Neuronal stem cell (in vitro differentiated cells): ENCODE results near the gene RPS19BP1.
A peak's percentile ranks its signal among the peaks of the same experiment; 100 is the strongest.

Experiments used
- DNase-seq: peaks from one replicate; pipeline ENCODE4 v3.0.0-alpha.2; 2013; ENCODE audit warnings: low spot score
- H2AFZ ChIP-seq: one replicate; pipeline ENCODE4 v1.6.1; 2013; ENCODE audit warnings: mild to moderate bottlenecking, low read length, inconsistent platforms
- H2AK5ac ChIP-seq: 2 replicates; pipeline ENCODE4 v1.6.1; 2013; ENCODE audit warnings: low read depth, mild to moderate bottlenecking, inconsistent platforms, low read length, moderate library complexity, mixed read lengths
- H2BK120ac ChIP-seq: 2 replicates; pipeline ENCODE4 v1.6.1; 2013; ENCODE audit warnings: low read depth, mild to moderate bottlenecking, inconsistent platforms, low read length, moderate library complexity, mixed read lengths
- H2BK12ac ChIP-seq: one replicate; pipeline ENCODE4 v1.6.1; 2013; ENCODE audit warnings: low read length, inconsistent platforms
- H2BK15ac ChIP-seq: 2 replicates; pipeline ENCODE4 v1.6.1; 2013; ENCODE audit warnings: mild to moderate bottlenecking, low read length, inconsistent platforms, mixed read lengths
- H2BK5ac ChIP-seq: one replicate; pipeline ENCODE4 v1.6.1; 2013; ENCODE audit warnings: inconsistent platforms, mild to moderate bottlenecking, low read length, moderate library complexity
- H3K14ac ChIP-seq: one replicate; pipeline ENCODE4 v1.6.1; 2013; ENCODE audit warnings: low read length, inconsistent platforms
- H3K18ac ChIP-seq: 2 replicates; pipeline ENCODE4 v1.6.1; 2013; ENCODE audit warnings: low read length, inconsistent platforms
- H3K23ac ChIP-seq: 2 replicates; pipeline ENCODE4 v1.6.1; 2013; ENCODE audit warnings: low read depth, mild to moderate bottlenecking, mixed read lengths, low read length, inconsistent platforms; ENCODE audit not compliant: poor library complexity
- H3K27ac ChIP-seq: replicated peaks from 3 replicates; pipeline ENCODE4 v1.5.1; 2013; ENCODE audit warnings: low read length, inconsistent platforms
- H3K27me3 ChIP-seq, 3 experiments: 2 replicates each; pipeline ENCODE4 v1.6.1; 2013; ENCODE audit warnings: low read length in 3 of 3, mild to moderate bottlenecking in 2 of 3, inconsistent platforms in 1 of 3, low read depth in 1 of 3, mixed read lengths in 1 of 3, moderate library complexity in 1 of 3; ENCODE audit not compliant: control insufficient read depth in 3 of 3, insufficient read depth in 3 of 3
- H3K36me3 ChIP-seq, 2 donors: replicated peaks in 1 of 2; 2 replicates each; pipeline ENCODE4 v1.6.1; 2013; ENCODE audit warnings: low read length in 2 of 2; ENCODE audit not compliant: control insufficient read depth in 2 of 2, insufficient read depth in 2 of 2
- H3K4ac ChIP-seq: 2 replicates; pipeline ENCODE4 v1.6.1; 2013; ENCODE audit warnings: inconsistent platforms, mild to moderate bottlenecking, low read length, moderate library complexity
- H3K4me1 ChIP-seq, 2 donors: 1 replicate in 1 of 2; 2 replicates in 1 of 2; pipeline ENCODE4 v1.6.1; 2013; ENCODE audit warnings: low read length in 2 of 2, low read depth in 1 of 2; ENCODE audit not compliant: control insufficient read depth in 2 of 2, insufficient read depth in 1 of 2
- H3K4me2 ChIP-seq: one replicate; pipeline ENCODE4 v1.6.1; 2013; ENCODE audit warnings: mild to moderate bottlenecking, low read length, inconsistent platforms; ENCODE audit not compliant: insufficient read depth, poor library complexity, severe bottlenecking
- H3K4me3 ChIP-seq, 2 donors: 2 replicates each; pipeline ENCODE4 v1.5.1; 2013; ENCODE audit warnings: low read length in 2 of 2, mild to moderate bottlenecking in 2 of 2, inconsistent platforms in 1 of 2, moderate library complexity in 1 of 2
- H3K79me1 ChIP-seq: one replicate; pipeline ENCODE4 v1.6.1; 2013; ENCODE audit warnings: low read depth, mild to moderate bottlenecking, inconsistent platforms, low read length, moderate library complexity
- H3K9ac ChIP-seq: one replicate; pipeline ENCODE4 v1.6.1; 2013; ENCODE audit warnings: mild to moderate bottlenecking, low read depth, low read length, inconsistent platforms; ENCODE audit not compliant: poor library complexity
- H3K9me3 ChIP-seq, 2 donors: replicated peaks in 1 of 2; 2 replicates each; pipeline versions ENCODE3 to v1.6.1; 2013; ENCODE audit warnings: low read length in 2 of 2, mild to moderate bottlenecking in 2 of 2, inconsistent platforms in 1 of 2, low read depth in 1 of 2, mixed read lengths in 1 of 2, moderate library complexity in 1 of 2; ENCODE audit not compliant: control insufficient read depth in 2 of 2, insufficient read depth in 1 of 2
- H4K8ac ChIP-seq: one replicate; pipeline ENCODE4 v1.6.1; 2013; ENCODE audit warnings: low read depth, mild to moderate bottlenecking, inconsistent platforms, low read length, moderate library complexity
- H4K91ac ChIP-seq: one replicate; pipeline ENCODE4 v1.6.1; 2013; ENCODE audit warnings: low read length, low read depth, mild to moderate bottlenecking, inconsistent platforms; ENCODE audit not compliant: poor library complexity
- WGBS, 2 donors: extraction: QIAGEN DNeasy Blood & Tissue Kit; methylation state at CpG; one replicate each; pipeline ENCODE4 v1.1.7; 2013; ENCODE audit warnings: missing lambda C conversion rate in 2 of 2, mixed read lengths in 1 of 2; ENCODE audit not compliant: insufficient read length in 2 of 2, insufficient replicate concordance in 1 of 2; ENCODE audit errors: extremely low coverage in 2 of 2; 5-methylcytosine and 5-hydroxymethylcytosine counted together

The RPS19BP1 gene

DNA sequence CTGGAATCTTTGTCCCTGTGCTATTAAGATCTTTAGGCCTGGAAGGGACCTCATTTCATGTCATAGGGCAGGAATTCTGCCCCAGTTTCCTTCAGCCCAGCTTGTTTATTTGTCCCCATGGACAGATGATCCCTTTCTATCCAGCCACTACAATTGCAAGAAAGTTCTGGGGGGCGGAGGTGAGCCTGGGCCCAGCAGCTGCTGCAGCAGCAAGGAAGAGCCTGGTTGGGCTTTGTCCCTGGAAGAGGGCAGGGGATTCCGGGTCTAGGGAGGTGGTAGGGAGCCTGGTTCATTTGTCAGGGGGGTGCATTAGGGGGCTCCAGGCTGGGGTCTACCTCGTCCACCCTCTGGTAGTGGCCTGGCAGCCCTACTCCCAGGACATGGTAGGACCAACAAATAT lies 21.6 kb upstream of the RPS19BP1 start:
- no peak overlapping the region for H3K4ac ChIP-seq
- no peak overlapping the region for H2AFZ ChIP-seq
- H2BK120ac ChIP-seq: no peak overlapping the region
- no peak overlapping the region for H4K8ac ChIP-seq
- no peak overlapping the region for H3K23ac ChIP-seq
- H2BK12ac ChIP-seq: no peak overlapping the region
- H3K14ac ChIP-seq: no peak overlapping the region
- H2BK5ac ChIP-seq: no peak overlapping the region
- peak overlapping the region; percentile 16 for H3K18ac ChIP-seq
- no peak overlapping the region for H2BK15ac ChIP-seq
- H2AK5ac ChIP-seq: no peak overlapping the region
- no peak for DNase-seq
- no peak overlapping the region for H4K91ac ChIP-seq
- H3K79me1 ChIP-seq: no peaks in the 10 kb centered on the region
- H3K36me3 ChIP-seq: no peaks in the 10 kb centered on the region
- no peak overlapping the region for H3K27ac ChIP-seq
- no CpG with 5 or more reads among the region's 3 CpGs for WGBS, 2 donors
- H3K9ac ChIP-seq: no peak overlapping the region
- peaks cover 0 to 3% of the 10 kb centered on the region in 2 donors for H3K4me1 ChIP-seq
- peaks cover 6 to 75% (median 39%) of the 10 kb centered on the region in 3 experiments for H3K27me3 ChIP-seq
- H3K4me3 ChIP-seq: no peak overlapping the region
- no peaks in the 10 kb centered on the region for H3K9me3 ChIP-seq
- H3K4me2 ChIP-seq: no peak overlapping the region

DNA sequence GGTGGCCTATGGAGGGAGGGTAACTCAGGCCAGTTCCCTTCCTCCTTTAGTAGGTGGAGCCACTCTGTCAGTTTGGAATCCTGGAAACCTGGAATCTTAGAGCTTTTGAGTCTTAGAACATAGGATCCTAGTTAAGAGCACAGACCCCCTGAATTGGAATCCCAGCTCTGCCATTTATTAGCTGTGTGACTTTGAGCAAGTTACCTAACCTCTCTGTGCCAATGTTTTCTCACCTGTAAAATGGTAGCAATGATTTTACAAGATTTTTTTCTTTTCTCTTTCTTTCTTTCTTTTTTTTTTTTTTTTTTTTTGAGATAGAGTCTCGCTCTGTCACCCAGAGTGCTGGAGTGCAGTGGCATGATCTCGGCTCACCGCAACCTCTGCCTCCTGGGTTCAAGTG lies 20.9 kb upstream of the RPS19BP1 start:
- Histone ChIP-seq H3K4me3 (no peak overlapping the region), H2AK5ac (no peak overlapping the region), H3K23ac (no peak overlapping the region), H3K9me3 (no peaks in the 10 kb centered on the region), H2BK15ac (no peak overlapping the region), H3K4me2 (no peak overlapping the region), H3K18ac (no peak overlapping the region), H2BK120ac (no peak overlapping the region), H2BK12ac (no peak overlapping the region), H3K14ac (no peak overlapping the region), H3K79me1 (no peaks in the 10 kb centered on the region), H3K4me1 (peaks cover 0 to 3% of the 10 kb centered on the region in 2 donors), H4K91ac (no peak overlapping the region), H4K8ac (no peak overlapping the region), H2BK5ac (no peak overlapping the region), H2AFZ (no peak overlapping the region), H3K4ac (no peak overlapping the region), H3K9ac (no peak overlapping the region), H3K27me3 (peaks cover 6 to 70% (median 32%) of the 10 kb centered on the region in 3 experiments), H3K36me3 (no peaks in the 10 kb centered on the region), H3K27ac (no peak overlapping the region)
- DNase-seq: no peak
- no CpG with 5 or more reads among the region's 3 CpGs for WGBS, 2 donors

DNA sequence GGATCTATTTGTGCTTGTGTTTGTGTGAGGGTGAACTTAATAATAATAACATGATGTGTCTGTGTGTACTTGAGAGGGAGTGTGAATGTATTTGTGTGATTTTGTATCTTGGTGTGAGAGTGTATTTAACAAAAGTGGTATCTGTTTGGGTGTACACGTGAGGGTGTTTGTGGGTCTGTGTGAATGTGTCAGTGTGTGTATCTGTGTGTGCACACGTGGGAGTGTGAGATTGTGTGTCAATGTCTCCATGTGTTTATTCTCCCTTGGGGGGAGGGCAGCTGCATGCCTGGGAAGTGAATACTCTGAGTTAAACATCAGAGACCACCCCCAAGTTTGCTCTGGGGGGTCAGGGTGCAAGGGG lies 15.0 kb upstream of the RPS19BP1 start:
- no peak overlapping the region for H2AK5ac ChIP-seq

DNA sequence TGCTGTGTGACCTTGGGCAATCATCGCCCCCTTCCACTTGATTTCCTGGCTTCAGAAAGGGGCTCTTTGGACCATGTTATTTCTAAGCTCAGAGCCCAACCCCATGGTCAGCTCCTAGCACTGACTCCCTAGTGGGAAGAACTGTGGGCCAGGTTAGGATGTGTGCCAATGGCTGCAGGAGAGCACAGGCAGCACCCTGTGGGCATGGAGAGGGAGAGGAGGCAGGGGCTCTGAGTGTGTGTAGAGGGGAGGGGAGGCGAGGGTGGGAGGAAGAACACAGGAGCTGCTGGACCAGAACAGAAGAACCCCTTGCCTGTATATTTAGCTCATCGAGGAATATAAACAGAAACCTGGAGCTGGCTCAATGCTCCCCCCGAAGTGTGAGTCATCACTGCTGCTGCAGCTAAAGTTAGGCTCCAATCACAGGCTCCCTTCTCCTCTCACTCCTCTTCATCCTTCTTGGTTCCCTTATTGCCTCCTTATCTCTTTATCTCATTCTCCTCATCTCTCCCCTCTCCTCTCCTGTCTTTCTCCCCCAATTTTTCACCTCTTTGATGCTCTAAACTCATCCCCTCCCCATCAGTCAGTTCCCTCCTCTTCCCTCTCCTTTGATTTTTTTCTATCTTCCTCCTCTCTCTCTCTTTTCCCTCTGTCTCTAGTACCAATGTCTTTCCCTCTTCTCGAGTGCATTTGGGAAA lies 14.5 kb upstream of the RPS19BP1 start:
- Histone ChIP-seq H2BK120ac (no peak overlapping the region), H4K8ac (no peak overlapping the region), H2AK5ac (no peak overlapping the region), H3K27me3 (peaks cover 0 to 39% (median 33%) of the 10 kb centered on the region in 3 experiments), H2BK5ac (no peak overlapping the region), H3K4ac (no peak overlapping the region), H3K36me3 (no peaks in the 10 kb centered on the region), H3K4me2 (no peak overlapping the region), H3K9me3 (no peaks in the 10 kb centered on the region), H3K79me1 (no peaks in the 10 kb centered on the region), H3K18ac (no peak overlapping the region), H4K91ac (no peak overlapping the region), H2BK12ac (no peak overlapping the region), H3K23ac (no peak overlapping the region), H2AFZ (no peak overlapping the region), H3K9ac (no peak overlapping the region), H3K27ac (no peak overlapping the region), H3K4me1 (no peaks in the 10 kb centered on the region), H2BK15ac (no peak overlapping the region), H3K4me3 (peak overlapping the region in 1 of 2 donors; percentile 55), H3K14ac (no peak overlapping the region)
- no CpG with 5 or more reads among the region's 5 CpGs for WGBS, 2 donors
- no peak for DNase-seq

More for the DNA sequence above, 15.0 kb upstream of the RPS19BP1 start:
- Histone ChIP-seq H3K79me1 (no peaks in the 10 kb centered on the region), H3K4ac (no peak overlapping the region), H2BK5ac (no peak overlapping the region), H3K4me1 (no peaks in the 10 kb centered on the region), H3K18ac (no peak overlapping the region), H3K14ac (no peak overlapping the region), H3K4me2 (no peak overlapping the region), H2BK15ac (no peak overlapping the region), H3K9ac (no peak overlapping the region), H3K27ac (no peak overlapping the region), H2AFZ (no peak overlapping the region), H4K91ac (no peak overlapping the region), H3K9me3 (no peaks in the 10 kb centered on the region), H3K23ac (no peak overlapping the region), H2BK120ac (no peak overlapping the region), H3K27me3 (peaks cover 0 to 41% (median 31%) of the 10 kb centered on the region in 3 experiments), H2BK12ac (no peak overlapping the region), H3K4me3 (no peak overlapping the region), H4K8ac (no peak overlapping the region), H3K36me3 (no peaks in the 10 kb centered on the region)
- WGBS, 2 donors: no CpG with 5 or more reads among the region's 2 CpGs
- no peak for DNase-seq
